NCI-H1694 (cell line): Measurements from ENCODE around the gene TIMM17A.
A peak's percentile ranks its signal among the peaks of the same experiment; 100 is the strongest.
"Not testable (repeated sequence)": the region's sequence is repeated elsewhere in the genome, so short reads cannot be mapped to it uniquely, and the experiment has no call there.

Experiments
- DNase-seq: peaks from one replicate; lab custom pipeline; 2025; lab: John Stamatoyannopoulos, UW

The TIMM17A gene

GRCh38 chr1:201940316-201940715 is 15.0 kb upstream of the TIMM17A start:
- not testable (repeated sequence) for DNase-seq

DNA sequence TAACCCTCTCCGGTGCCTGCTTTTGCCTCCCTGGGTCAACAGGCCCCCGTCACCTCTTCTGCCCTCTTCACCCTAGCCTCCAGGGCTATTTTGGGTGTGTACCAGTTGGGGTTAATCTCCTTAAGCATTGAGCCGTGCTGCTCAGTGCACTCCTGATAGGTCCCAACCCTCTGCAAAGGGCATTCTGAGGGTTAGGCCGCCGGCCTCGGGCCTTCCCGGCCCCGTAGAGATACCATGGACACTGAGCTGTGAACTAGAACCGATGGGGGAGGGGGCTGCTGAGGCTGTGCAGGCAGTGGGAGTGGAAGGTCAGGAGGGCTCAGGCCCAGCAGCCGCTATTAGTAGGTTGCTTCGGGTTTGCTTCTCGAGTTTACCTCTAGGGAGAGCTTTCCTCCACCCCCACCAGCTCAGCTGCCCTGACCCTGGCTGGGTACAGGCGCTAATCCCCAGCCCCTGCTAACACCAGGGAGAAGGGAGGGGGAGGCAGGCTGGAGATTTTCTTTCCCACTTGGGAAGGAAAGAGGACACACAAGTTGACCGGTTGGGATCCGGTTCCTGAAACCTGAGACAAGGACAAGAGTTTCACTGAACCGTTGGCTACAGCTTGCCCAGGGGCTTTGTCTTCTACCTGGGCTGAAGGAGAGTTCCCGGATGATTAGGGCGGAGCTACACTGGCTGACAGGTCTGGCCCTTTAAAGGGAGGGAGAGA is 13.7 kb upstream of the TIMM17A start:
- DNase-seq = no peak

GRCh38 chr1:201942129-201942495 is 13.2 kb upstream of the TIMM17A start:
- DNase-seq = no peak

DNA sequence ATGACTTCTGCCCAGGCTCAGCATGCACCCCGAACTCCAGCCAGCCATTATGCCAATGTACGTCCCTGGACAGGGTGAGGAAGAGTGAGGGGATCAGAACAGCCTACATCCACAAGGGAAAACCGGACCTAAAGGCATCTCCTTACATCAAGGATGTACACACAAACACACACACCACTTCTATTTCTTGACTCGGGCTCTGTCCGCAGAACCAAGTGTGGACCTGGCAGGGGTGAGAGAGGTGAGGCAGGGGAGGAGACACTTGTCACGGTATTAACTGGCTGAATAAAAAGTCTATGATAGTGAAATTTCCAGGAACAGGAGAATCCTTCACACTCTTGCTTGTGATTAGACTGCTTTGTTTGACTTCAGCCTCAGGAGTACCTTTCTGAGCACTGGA is 11.3 kb upstream of the TIMM17A start:
- no peak for DNase-seq

- DNase-seq = no peak
Measured at GRCh38 chr1:201944639-201945038, 10.7 kb upstream of the TIMM17A start.

DNA sequence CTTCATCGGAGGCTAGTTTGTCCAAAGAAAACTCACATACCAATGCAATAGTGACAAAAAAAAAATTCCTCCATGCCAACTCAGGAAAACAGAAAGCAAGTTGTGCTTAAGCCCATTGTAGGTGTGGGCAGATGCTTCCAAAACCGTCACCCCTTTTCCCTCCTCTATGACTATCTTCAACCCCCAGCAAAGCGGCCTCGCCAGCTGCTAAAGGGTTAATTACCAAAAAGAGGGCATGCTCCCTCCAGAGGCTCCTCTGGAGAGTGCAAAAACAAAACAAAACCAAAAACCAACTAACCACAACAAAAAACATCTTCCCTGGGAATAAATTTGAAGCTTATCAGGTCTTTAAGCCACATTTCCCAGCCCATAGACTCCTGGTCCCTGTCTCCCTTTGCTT is 10.1 kb upstream of the TIMM17A start:
- DNase-seq = no peak

DNA sequence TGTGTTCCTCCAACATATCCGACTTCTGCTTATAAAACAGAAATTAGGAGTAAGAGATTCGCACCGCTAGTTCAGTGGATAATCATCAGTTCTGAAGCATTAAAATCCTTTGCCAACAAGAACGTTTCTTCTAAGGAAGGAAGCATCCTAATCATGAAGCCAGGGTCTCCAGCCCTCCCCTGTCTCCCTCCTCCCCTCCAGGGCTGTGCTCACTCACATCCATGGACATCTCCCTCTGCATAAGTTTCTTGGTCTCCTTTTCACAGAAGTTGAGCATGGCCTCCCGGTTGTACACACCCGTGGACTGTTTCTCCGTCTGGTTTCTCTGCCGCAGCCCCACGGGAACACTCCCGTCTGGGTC is 9.5 kb upstream of the TIMM17A start:
- DNase-seq = no peak

DNA sequence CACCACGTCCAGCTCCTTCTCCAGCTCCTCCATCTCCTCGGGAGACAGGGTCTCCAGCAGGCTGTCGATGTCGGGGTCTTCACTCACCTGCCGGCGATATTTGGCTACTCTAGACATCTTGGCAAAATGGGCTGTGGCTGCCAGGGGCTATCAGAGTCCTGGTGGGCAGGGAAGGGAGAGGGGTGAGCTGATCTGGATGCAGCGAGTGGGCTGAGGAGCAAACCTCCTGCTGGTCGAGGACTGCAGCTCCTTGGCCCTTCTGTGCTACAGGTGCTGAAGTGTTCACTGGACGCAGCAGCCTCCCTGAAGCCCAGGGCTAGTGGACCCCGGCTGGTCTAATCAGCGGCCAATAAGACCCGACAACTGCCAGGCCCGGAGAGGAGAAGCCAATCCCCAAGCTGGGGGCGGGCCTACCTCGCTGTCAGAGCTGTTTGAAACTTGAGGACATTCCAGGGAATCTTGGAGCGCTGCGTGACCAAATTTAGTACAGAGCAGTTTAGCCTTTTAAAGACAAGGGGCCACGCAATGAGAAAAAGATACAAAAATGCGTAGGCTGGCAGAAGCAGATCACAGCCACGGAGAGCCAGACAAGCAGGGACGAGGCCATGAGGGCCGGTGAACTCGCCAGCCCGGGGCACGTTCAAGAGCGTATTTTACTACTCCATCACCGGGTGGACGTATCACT is 8.9 kb upstream of the TIMM17A start, which contains the start of gene LMOD1:
Gene LMOD1, minus strand, starts transcription at position 325 of the 685 bp plus-strand sequence. Its CDS starts 208 bp downstream, at position 117.
- no peak for DNase-seq

DNA sequence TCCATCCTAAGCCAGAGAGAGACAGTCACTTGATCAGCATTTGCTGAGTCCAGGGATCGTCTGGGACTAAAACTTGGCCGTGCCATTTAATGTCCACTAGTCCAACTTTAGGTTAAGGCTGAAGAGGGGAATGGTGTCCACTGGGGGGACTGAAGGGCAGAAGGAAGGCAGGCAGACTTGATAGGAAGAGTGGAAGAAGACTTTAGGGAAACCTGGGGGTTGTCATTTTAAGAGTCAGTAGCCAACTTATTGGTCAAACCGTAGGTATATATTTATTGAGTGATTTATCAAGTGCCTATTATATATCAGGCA is 7.7 kb upstream of the TIMM17A start:
- no peak for DNase-seq

- DNase-seq = no peak
Measured at GRCh38 chr1:201949491-201949890, 5.8 kb upstream of the TIMM17A start.

- DNase-seq = no peak
Measured at GRCh38 chr1:201954263-201955008, 867 bp upstream of the TIMM17A start.

DNA sequence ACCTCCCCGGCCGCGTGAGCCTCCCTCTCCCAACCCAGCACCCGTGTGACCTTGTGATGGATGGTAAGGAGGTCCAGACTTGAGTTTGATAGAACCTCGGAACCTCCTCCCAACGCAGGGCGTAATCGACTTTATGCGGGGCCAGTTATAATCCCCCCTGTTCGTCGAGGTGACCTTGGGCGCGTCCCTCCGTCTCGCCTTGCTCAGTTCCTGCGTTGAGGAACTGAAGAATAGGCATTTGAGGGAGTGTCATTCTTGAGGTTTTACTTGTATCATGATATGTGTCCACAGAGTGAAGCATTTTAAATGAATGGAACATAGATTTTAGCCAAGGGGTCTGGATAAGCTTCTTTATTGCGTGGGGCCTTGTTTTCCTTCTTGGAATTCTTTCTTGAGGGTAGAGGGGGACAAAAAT is 433 bp downstream of the TIMM17A start:
- no peak for DNase-seq

DNA sequence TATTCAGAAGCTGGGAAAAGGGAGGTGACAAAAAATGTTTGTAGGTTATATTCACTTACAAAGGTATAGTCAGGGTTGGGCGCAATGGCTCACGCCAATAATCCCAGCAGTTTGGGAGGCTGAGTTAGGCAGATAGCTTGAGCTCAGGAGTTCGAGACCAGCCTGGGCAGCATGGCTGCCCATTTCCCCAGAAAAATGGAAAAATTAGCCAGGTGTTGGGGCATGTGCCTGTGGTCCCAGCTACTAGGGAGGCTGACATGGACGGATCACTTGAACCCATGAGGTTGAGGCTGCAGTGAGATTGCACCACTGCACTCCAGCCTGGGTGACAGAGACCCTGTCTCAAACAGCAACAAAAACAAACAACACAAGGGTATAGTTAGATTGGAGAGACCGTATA is 3.0 kb downstream of the TIMM17A start:
- no peak for DNase-seq

DNA sequence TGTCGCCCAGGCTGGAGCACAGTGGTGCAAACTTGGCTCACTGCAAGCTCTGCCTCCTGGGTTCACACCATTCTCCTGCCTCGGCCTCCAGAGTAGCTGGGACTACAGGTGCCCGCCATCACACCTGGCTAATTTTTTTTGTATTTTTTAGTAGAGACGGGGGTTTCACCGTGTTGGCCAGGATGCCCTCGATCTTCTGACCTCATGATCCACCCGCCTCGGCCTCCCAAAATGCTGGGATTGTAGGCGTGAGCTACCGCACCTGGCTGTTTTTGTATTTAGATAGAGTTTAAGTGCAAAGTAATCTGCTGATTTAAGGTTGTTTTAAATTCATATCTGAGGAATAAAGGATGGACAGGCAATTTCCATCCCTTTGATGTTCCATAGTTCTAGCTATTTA is 7.1 kb downstream of the TIMM17A start:
- not testable (repeated sequence) for DNase-seq

DNA sequence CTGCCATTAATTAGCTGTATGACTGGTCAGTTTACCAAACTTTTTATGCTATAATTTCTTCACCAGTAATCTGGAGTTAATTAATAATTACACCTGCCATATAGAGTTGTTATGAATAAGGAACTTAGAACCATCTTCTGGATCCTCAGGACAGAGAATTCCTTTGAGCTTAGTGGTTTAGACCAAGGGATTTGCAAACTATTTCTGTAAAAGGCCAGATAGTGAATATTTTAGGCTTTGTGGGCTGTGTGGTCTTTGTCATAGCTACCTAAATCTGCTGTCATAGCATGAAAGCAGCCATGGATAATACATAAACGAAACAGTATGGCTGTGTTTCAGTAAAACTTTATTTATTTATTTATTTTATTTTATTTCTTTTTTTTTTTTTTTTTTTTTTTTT is 9.0 kb downstream of the TIMM17A start:
- DNase-seq = no peak

- no peak for DNase-seq
Measured at GRCh38 chr1:201966171-201966570, 10.9 kb downstream of the TIMM17A start.

- DNase-seq = no peak
Measured at GRCh38 chr1:201968202-201968925, 13.1 kb downstream of the TIMM17A start.

GRCh38 chr1:201970334-201971159 is 15.2 kb downstream of the TIMM17A start:
- peak; percentile 23 for DNase-seq

DNA sequence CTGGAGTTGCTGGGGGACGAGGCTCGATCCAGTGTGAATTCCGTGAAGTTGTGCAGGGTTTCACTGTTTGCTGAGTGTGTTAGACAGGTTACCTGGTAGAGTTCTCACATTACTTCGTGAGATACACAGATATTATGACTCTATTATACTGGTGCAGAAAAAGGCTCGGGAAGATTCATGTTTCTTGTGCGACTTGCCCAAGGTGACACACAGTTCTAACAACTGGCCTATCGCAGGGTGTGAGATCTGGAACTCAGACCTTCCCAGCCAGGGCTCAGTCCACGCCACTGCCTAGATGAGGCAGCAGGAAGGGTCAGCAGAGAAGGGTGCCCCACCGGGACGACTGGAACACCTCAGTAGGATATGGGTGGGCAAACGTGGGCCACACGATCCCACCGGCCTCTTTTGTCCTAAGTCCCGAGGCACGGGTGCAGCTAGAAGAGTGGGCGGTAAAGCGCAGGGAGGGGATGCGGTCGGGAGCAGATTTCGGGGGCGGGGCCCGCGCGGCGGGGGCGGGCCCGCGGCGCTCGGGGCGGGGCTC is 26.8 kb downstream of the TIMM17A start:
- DNase-seq = no peak

DNA sequence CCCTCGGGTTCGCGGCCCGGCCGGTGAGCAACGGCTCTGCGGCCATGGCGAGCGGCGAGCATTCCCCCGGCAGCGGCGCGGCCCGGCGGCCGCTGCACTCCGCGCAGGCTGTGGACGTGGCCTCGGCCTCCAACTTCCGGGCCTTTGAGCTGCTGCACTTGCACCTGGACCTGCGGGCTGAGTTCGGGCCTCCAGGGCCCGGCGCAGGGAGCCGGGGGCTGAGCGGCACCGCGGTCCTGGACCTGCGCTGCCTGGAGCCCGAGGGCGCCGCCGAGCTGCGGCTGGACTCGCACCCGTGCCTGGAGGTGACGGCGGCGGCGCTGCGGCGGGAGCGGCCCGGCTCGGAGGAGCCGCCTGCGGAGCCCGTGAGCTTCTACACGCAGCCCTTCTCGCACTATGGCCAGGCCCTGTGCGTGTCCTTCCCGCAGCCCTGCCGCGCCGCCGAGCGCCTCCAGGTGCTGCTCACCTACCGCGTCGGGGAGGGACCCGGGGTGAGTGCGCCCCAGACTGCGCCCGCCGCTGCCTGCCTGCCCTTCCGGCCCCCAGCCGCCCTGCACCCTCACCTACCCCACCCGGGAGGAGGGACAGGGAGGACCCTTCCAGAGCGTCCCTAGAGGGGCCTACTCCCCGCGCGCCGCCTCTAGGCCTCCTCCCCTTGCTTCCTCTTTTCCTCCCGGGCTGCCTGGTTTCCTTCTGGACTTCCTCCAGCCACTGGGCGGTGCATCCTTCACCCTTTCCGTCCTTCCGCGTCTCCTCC is 27.5 kb downstream of the TIMM17A start, which contains the start of gene RNPEP:
Gene RNPEP, plus strand, starts transcription at position 26 of the 757 bp plus-strand sequence. Its CDS starts 19 bp downstream, at position 45.
- no peak for DNase-seq
